Hematopoietic multipotent progenitor cell treated with erythropoietin and hydrocortisone succinate and interleukin-3 and kit ligand, for 17 days (in vitro differentiated cells): ENCODE measurements around the gene GNB2.
"Not testable (repeated sequence)": the region's sequence is repeated elsewhere in the genome, so short reads cannot be mapped to it uniquely, and the experiment has no call there.

Source experiments
- DNase-seq: peaks from one replicate; pipeline ENCODE4 v3.0.0-alpha.2; 2015; ENCODE audit warnings: low spot score

The GNB2 gene

DNA sequence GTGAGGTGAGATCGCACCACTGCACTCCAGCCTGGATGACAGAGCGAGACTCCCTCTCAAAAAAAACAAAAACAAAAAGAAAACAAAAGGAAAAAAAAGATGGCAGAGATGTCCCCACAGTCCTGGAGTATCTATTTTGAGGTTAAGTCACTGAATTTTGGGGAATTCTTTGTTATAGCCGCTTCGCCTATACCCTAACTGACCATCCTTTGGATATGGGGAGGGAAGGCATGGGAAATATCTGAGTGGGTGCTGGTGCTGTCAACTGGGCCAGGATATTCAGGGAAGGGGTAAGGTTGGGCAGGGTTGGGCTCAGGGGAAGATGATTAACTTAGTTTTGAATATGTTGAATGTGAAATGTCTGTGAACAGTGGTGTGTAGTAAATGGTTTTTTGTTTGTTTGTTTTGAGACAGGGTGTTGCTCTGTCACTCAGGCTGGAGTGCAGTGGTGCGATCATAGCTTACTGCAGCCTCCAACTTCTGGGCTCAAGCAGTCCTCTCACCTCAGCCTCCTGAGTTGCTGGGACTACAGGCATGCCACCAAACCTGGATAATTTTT is 8.3 kb upstream of the GNB2 start:
- DNase-seq, result no peak

DNA sequence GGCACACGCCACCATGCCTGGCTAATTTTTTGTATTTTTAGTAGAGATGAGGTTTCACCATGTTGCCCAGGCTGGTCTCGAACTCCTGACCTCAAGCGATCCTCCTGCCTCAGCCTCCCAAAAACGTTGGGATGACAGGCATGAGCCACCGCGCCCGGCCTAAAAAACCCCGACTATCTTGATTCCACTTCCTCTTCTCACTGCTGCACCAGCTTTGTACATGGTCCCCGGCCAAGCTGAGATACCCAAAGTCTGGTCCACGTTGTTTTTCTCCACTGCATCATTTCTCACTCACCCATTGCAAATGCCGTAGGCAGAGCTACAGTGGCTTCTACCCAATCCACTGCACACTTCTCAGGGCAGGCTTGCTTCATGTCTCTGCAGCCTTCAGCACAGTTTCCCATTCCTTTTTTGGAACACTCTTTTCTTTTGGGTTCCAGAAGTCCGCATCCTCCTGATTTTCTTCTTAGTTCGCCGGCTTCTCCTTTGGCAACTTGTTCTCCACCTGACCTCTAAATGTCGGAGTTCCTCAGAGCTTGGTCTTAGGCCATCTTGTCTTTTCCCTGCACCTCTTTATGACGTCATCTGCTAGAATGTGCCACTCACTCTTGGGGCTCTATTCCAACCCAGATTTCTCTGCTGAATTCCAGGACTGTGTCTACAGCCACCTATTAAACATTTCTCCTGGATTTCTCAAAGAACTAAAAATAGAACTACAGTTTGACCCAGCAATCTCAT is 6.0 kb upstream of the GNB2 start:
- no peak for DNase-seq

GRCh38 chr7:100668069-100668449 is 5.5 kb upstream of the GNB2 start:
- no peak for DNase-seq

GRCh38 chr7:100669106-100669505 is 4.4 kb upstream of the GNB2 start:
- DNase-seq, result not testable (repeated sequence)

- DNase-seq, result no peak
Measured at GRCh38 chr7:100670074-100670473, 3.5 kb upstream of the GNB2 start.

DNA sequence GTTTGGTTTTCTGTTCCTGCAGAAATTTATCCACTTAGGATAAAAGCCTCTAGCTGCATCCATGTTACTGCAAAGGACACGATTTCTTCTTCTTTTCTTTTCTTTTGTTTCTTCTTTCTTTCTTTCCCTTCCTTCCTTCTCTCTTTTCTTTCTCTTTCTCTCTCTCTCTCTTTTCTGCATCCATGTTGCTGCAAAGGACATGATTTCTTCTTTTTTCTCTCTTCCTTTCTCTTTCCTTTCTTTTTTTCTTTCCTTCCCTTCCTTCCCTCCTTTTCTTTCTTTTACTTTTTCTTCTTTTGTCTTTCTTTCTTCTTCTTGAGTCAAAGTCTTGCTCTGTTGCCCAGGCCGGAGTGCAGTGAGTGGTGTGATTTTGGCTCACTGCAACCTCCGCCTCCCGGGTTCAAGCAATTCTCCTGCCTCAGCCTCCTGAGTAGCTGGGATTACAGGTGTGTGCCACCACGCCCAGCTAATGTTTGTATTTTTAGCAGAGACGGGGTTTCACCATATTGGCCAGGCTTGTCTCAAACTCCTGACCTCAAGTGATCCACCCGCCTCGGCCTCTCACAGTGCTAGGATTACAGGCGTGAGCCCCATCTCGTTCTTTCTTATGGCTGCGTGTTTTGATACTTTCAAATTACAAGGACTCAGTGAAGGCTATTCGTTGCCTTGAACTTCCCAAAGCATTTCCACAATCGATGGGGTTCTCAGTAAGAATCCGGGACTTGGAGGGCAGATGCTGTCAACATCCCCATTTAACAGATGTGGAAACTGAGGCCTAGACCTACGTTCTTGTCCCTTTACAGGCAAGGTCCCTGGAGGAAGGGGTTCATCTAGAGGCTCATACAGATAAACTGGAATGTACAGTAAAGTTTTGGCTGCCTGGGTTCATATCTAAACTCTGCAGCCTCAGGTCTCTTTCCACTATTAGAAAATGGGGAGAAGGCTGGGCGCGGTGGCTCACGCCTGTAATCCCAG is 1.9 kb upstream of the GNB2 start:
- no peak for DNase-seq

DNA sequence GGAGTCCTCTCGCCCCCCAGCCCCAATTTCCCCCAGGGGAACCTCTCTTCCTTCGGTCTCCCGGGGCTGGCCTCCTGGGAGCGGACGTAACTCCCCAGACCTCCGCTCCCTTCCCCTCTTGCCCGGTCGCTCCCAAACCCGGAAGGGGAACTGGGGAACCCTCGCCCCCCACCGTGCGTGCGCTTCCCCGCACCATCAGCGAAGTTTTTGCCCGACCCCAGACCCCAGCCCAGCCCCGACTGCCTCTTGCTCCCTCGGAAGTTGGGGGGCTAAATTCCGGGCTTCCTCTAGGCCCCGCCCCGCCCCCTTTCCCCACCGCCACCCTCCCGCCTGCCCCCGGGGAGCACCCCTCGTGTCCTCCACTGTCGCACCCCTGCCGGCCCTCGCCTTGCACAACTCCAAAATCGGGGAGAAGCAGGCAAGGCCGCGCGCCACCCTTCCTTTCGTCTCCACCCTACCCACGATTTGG is 436 bp downstream of the GNB2 start:
- peak; percentile 69 for DNase-seq

GRCh38 chr7:100674411-100675104 is 1.0 kb downstream of the GNB2 start:
- DNase-seq, result no peak

DNA sequence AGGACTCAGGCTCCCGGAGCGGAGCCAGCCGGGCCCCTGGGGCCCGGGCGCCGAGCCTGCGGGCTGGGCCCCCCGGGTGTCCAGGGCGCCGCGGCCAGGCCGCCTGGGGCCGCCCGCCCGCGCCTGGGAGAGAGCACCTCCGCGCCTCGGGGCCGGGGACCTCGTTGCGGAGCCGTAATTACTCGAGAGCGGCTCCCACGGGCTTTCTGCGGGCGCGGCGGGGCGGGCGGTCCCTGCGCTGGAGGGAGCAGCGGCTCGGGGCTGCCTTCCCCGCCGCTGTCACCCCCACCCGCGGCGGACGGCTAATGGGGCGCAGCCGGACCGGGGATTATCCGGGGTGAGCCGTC is 1.5 kb downstream of the GNB2 start:
- no peak for DNase-seq

- peak; percentile 94 for DNase-seq
Measured at GRCh38 chr7:100675581-100676350, 2.2 kb downstream of the GNB2 start.

- no peak for DNase-seq
Measured at GRCh38 chr7:100676501-100677306, 3.2 kb downstream of the GNB2 start.

GRCh38 chr7:100677308-100678267 is 4.0 kb downstream of the GNB2 start:
- no peak for DNase-seq

GRCh38 chr7:100678291-100678984 is 4.9 kb downstream of the GNB2 start:
- no peak for DNase-seq

GRCh38 chr7:100679129-100679926 is 5.8 kb downstream of the GNB2 start:
- no peak for DNase-seq

DNA sequence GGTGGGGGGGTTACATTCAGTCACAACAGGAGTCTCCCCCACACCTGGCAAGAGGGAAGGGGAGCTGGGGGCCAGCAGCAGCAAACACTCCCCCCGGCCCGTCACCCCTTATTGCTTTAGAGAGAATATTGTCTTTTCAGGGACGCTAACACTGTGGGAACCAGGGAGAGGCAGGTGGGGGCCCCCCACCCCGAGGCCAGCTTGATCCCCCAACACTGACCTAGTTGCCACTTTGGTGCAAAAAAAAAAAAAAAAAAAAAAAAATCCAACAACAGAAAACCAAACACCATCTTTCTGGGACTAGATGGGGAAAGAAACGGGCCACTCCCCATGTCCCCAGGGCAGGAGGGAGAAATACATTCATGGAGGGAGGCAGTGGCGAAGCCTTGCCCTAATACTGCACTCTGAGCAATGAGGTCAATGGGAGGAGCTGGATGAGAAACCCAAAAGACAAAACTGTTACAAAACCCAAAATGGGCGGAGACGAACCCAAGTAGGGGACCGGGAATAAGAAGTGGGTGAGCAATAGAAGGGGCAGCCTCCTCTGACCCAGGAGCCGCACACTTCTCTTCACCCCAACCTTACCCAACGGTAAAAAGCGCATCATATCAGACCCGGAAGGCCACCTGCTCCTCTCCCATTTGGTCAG is 6.5 kb downstream of the GNB2 start:
- DNase-seq, result no peak

DNA sequence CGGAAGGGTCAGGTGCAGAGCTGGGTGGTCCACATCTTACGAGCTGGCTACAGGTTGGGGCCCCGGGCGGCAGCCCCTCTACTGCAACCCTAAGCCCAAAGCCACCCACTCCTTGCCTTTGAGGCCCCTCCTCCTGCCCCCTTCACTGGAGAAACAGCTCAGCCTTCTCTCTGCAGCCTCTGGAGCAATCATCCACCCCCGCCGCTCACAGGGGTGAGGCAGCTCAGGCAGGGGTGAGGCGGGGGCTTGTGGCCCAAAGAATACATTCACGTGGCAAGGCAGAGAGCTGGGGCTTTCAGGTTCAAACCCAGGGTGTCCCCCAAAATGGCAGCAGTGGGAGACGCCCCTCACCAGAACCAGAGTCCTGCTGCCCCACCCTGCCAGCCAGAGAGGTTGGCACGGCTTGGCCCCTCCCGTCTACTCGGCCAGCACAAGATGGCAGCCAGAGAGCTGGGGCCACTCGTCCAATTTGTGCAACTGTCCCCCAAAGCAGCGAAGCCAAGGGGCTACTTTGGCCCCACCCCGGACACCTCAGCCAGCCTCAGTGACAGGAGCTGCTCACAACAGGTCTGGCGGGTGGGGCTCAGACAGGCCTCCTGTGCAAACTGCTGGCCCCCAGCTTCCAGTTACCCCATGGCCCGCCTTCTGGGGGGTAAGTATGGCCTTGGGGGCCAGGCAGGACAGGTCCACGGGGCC is 7.2 kb downstream of the GNB2 start:
- DNase-seq, result no peak
